ENCODE measurements around the gene DMRT3. TPM values are rescaled to one million over a fixed set of nuclear protein-coding genes. Genes with fewer than 3 reads are reported as not detected.

Gene DMRT3
- total RNA-seq, 4 donors from 2014 or later = 1.0 TPM; not detected in 3

- no peak for TF ChIP-seq POLR2A (IDR thresholded peaks at IDR 0.05)
- TF ChIP-seq, protein P1, sequence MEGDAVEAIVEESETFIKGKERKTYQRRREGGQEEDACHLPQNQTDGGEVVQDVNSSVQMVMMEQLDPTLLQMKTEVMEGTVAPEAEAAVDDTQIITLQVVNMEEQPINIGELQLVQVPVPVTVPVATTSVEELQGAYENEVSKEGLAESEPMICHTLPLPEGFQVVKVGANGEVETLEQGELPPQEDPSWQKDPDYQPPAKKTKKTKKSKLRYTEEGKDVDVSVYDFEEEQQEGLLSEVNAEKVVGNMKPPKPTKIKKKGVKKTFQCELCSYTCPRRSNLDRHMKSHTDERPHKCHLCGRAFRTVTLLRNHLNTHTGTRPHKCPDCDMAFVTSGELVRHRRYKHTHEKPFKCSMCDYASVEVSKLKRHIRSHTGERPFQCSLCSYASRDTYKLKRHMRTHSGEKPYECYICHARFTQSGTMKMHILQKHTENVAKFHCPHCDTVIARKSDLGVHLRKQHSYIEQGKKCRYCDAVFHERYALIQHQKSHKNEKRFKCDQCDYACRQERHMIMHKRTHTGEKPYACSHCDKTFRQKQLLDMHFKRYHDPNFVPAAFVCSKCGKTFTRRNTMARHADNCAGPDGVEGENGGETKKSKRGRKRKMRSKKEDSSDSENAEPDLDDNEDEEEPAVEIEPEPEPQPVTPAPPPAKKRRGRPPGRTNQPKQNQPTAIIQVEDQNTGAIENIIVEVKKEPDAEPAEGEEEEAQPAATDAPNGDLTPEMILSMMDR (IDR thresholded peaks at IDR 0.05) = no peak
- H3K4me3 ChIP-seq = peak overlapping the region in 2 of 4 donors; percentile 0 to 18
- H3K4me1 ChIP-seq = peaks cover 0 to 10% (median 3%) of the 10 kb centered on the region in 3 donors
- H3K36me3 ChIP-seq = no peaks in the 10 kb centered on the region
- H3K27ac ChIP-seq = no peak overlapping the region
- WGBS, 2 donors = 16 to 24% methylated on average over 10 of the region's 10 CpGs
- peaks cover 0 to 3% (median 0%) of the 10 kb centered on the region in 3 donors for H3K9me3 ChIP-seq
- H3K27me3 ChIP-seq = peaks cover 0 to 71% (median 0%) of the 10 kb centered on the region in 4 donors
- intact Hi-C loops (cut with DNase I) = no loop called here
- DNase-seq = no peak
These were observed 41.0 kb upstream of the DMRT3 start for GRCh38 chr9:935348-935965.

GRCh38 chr9:942805-943580 is 33.5 kb upstream of the DMRT3 start:
- H3K27me3 ChIP-seq = peaks cover 0 to 40% (median 0%) of the 10 kb centered on the region in 4 donors

DNA sequence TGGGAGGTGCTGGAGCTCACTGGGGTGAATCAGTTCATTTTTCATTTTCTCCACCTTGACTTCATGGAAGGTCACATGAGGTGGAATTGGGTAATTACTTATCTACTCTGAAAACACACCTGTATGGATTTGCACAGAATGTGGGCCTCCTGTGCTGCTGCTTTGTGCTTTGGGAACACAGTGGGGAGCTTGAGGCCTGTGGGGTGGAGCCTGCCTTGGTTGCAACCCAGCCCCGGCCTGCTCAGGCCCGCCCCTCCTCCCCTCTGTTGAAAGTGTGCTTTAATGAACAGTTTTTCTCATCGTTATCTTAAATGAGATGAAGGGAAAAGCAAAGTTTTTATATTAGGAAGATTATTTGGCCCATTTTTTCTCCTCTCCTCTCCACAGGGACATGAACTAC is 28.5 kb upstream of the DMRT3 start:
- Histone ChIP-seq H3K27me3 (peaks cover 0 to 57% (median 0%) of the 10 kb centered on the region in 4 donors), H3K9me3 (no peaks in the 10 kb centered on the region), H3K4me3 (no peak overlapping the region), H3K4me1 (peaks cover 0 to 5% (median 0%) of the 10 kb centered on the region in 3 donors), H3K27ac (no peak overlapping the region), H3K36me3 (no peaks in the 10 kb centered on the region)
- intact Hi-C loops (cut with DNase I) = no loop called here
- no peak for TF ChIP-seq POLR2A (IDR thresholded peaks at IDR 0.05)
- TF ChIP-seq, protein P1 (IDR thresholded peaks at IDR 0.05) = no peak
- DNase-seq = no peak
- 81 to 89% methylated on average over 3 of the region's 3 CpGs for WGBS, 2 donors

More at GRCh38 chr9:942805-943580, 33.5 kb upstream of the DMRT3 start:
- WGBS, 2 donors = 61 to 63% methylated on average over 6 of the region's 6 CpGs
- DNase-seq = no peak
- Histone ChIP-seq H3K4me1 (peaks cover 0 to 5% (median 0%) of the 10 kb centered on the region in 3 donors), H3K4me3 (no peak overlapping the region), H3K36me3 (no peaks in the 10 kb centered on the region), H3K9me3 (no peaks in the 10 kb centered on the region), H3K27ac (no peak overlapping the region)
- no peak for TF ChIP-seq POLR2A (IDR thresholded peaks at IDR 0.05)
- intact Hi-C loops (cut with DNase I) = no loop called here

- no peak overlapping the region for H3K4me3 ChIP-seq
- H3K27ac ChIP-seq = no peak overlapping the region
- H3K9me3 ChIP-seq = no peaks in the 10 kb centered on the region
- no peak for DNase-seq
- H3K36me3 ChIP-seq = no peaks in the 10 kb centered on the region
- TF ChIP-seq, protein P1 (IDR thresholded peaks at IDR 0.05) = no peak
- TF ChIP-seq POLR2A (IDR thresholded peaks at IDR 0.05) = no peak
- H3K27me3 ChIP-seq = peaks cover 0 to 62% (median 0%) of the 10 kb centered on the region in 4 donors
- WGBS, 2 donors = 82 to 86% methylated on average over 5 to 7 of the region's 7 CpGs
- peaks cover 0 to 5% (median 0%) of the 10 kb centered on the region in 3 donors for H3K4me1 ChIP-seq
- intact Hi-C loops (cut with DNase I) = no loop called here
These were observed 28.0 kb upstream of the DMRT3 start for GRCh38 chr9:948497-948896.

DNA sequence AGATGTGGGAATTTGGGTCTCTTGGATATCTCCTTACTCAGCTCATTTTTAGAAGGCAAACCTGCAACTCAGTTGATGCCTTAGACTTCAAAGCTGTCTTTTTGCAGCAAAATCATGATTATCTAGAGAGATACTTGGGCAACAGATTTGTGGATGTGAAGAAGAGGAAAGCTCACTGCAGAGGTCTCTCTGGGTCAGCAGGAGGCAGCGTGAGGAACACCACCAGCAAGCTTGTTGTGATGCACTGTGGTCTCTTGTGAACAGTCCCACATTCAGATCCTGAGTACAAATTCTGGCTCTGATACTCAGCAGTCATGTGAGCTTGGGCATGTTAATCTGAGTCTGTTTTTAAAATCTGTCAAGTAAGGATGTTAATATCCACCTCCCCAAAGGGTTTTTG is 26.3 kb upstream of the DMRT3 start:
- WGBS, 2 donors = 88 to 100% methylated on average over 1 of the region's 1 CpG

More for the DNA sequence above, 26.3 kb upstream of the DMRT3 start:
- Histone ChIP-seq H3K4me1 (peaks cover 0 to 5% (median 0%) of the 10 kb centered on the region in 3 donors), H3K4me3 (no peak overlapping the region), H3K27me3 (peaks cover 0 to 74% (median 0%) of the 10 kb centered on the region in 4 donors), H3K36me3 (no peaks in the 10 kb centered on the region), H3K9me3 (no peaks in the 10 kb centered on the region), H3K27ac (no peak overlapping the region)
- no peak for DNase-seq
- intact Hi-C loops (cut with DNase I) = no loop called here
- TF ChIP-seq POLR2A (IDR thresholded peaks at IDR 0.05) = no peak
- TF ChIP-seq, protein P1 (IDR thresholded peaks at IDR 0.05) = no peak

Data from esophagus squamous epithelium (tissue), 5 donors.